Subcutaneous preadipocyte (primary cell): ENCODE data around the gene WHRN. TPM values are rescaled to one million over a fixed set of nuclear protein-coding genes. Genes with fewer than 3 reads are reported as not detected.

Experiments used
- small RNA-seq: library from RNA; depleted of rRNA; stranded (forward); fragments of <200 nt; gene quantifications from one replicate; pipeline ENCODE3, GENCODE V24; 2012
- total RNA-seq: library from RNA; depleted of rRNA; stranded (reverse); fragments of >200 nt; gene quantifications from 2 replicates; pipeline ENCODE4 v1.2.3, GENCODE V29; 2012

WHRN gene
- 0.73 and 0.78 TPM in 2 replicates for total RNA-seq

GRCh38 chr9:114505187-114506081, at the start of gene WHRN:
Gene WHRN, minus strand, starts transcription at chr9:114505473. Its CDS starts 672 bp downstream, at chr9:114504801.

GRCh38 chr9:114387680-114388356, 117.5 kb downstream of the WHRN start, which contains the start of gene AKNA:
Gene AKNA, minus strand, starts transcription at chr9:114387982. Its CDS starts 6,649 bp downstream, at chr9:114381333.

Small RNA genes lying within 50 kb of the gene (small RNA-seq; reads per million reads assigned to genes)
- gene AL138895.2 = not detected

Other genes with a start within 250 kb of the WHRN start
- gene ORM1, start 182.4 kb downstream of the WHRN start, total RNA-seq = not detected in 2 replicates
- gene ORM2, start 175.6 kb downstream of the WHRN start, total RNA-seq = not detected in 2 replicates
- 4.8 and 6.8 TPM in 2 replicates for gene AKNA, start 117.5 kb downstream of the WHRN start, total RNA-seq
- 46.7 and 74.2 TPM in 2 replicates for gene ATP6V1G1, start 82.3 kb upstream of the WHRN start, total RNA-seq
- gene TMEM268, start 105.8 kb upstream of the WHRN start, total RNA-seq = 2.6 and 4.7 TPM in 2 replicates
- not detected in 2 replicates for gene TEX53, start 152.3 kb upstream of the WHRN start, total RNA-seq
- not detected in 2 replicates for gene TEX48, start 176.7 kb upstream of the WHRN start, total RNA-seq